AG09309 (cell line): ENCODE measurements around the gene ATG4B.

Experiments used
- DNase-seq: peaks from one replicate; pipeline ENCODE4 v3.0.0-alpha.2; 2010; ENCODE audit warnings: low read depth
- H3K4me3 ChIP-seq: 2 replicates; pipeline ENCODE4 v1.5.1; 2011; ENCODE audit warnings: mild to moderate bottlenecking, low read depth, low read length, moderate library complexity; ENCODE audit not compliant: control insufficient read depth
- CTCF ChIP-seq: IDR thresholded peaks from 2 replicates; pipeline ENCODE4 v1.5.1; 2011; ENCODE audit warnings: mild to moderate bottlenecking, low read depth, low read length, inconsistent platforms; ENCODE audit not compliant: insufficient read depth, control insufficient read depth; ENCODE audit errors: missing control alignments

The ATG4B gene

GRCh38 chr2:241666627-241667400, 29.3 kb downstream of the ATG4B start:
- no peak for TF ChIP-seq CTCF
- no peak for DNase-seq
- no peak overlapping the region for H3K4me3 ChIP-seq

GRCh38 chr2:241668354-241668753, 30.9 kb downstream of the ATG4B start:
- DNase-seq: no peak
- no peak for TF ChIP-seq CTCF
- H3K4me3 ChIP-seq: no peak overlapping the region

- no peak for TF ChIP-seq CTCF
- H3K4me3 ChIP-seq: no peak overlapping the region
- DNase-seq: no peak
Measured at GRCh38 chr2:241668839-241669238, 31.3 kb downstream of the ATG4B start.

GRCh38 chr2:241670333-241671110, 33.0 kb downstream of the ATG4B start:
- no peak for DNase-seq
- H3K4me3 ChIP-seq: no peak overlapping the region
- no peak for TF ChIP-seq CTCF

- no peak overlapping the region for H3K4me3 ChIP-seq
- no peak for DNase-seq
- no peak for TF ChIP-seq CTCF
Measured at GRCh38 chr2:241671457-241672240, 34.2 kb downstream of the ATG4B start.
